ENCODE data around the gene NOP53.

The NOP53 gene

DNA sequence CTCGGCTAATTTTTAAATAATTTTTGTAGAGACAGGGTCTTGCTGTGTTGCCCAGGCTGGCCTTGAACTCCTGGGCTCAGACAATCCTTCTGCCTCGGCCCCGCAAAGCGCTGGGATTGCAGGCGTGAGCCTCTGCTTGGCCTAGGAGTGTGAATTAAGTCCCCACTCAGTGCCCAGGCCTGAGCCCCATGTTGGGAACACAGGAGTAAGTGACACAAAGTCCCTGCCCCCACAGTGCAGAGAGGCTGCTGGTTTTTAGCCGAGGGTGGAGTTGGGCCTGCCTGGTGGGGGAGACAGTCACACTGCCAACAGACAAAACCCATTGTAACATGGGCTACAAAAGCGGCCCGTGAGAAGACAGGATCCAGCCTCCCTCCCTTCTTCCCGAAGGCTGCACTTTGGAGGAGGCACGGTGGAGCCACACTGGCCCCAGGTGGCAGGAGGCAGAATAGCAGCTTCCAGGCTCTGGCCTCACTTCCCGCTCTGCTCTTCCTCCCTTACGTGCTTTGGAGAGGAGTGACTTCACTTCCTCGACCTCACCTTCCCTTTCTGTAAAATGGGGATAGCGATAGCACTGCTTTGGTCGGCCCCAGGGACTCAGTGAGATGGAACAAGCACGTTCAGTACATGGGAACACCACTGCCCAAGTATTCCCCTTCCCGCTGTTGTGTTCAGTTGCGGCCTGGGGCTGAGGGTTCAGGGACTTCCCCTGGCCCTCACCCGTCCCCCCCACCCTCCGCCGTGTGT lies 47.3 kb upstream of the NOP53 start (continued):
- TF ChIP-seq ZFP37 (tag by site-specific recombination; IDR thresholded peaks at IDR 0.05): 0 out of 2 replicates have a peak, but pooled peaks have one; percentile 29
- TF ChIP-seq ZNF223 (tag by site-specific recombination; IDR thresholded peaks at IDR 0.05): no peak
- TF ChIP-seq ZNF19 (tag by site-specific recombination; IDR thresholded peaks at IDR 0.05; ENCODE audit: low read depth): no peak
- peak; percentile 64; the same call in 1 of the 2 replicates for TF ChIP-seq GLIS1 (tag by site-specific recombination; IDR thresholded peaks at IDR 0.05)
- TF ChIP-seq ZNF426 (tag by site-specific recombination; IDR thresholded peaks at IDR 0.05): no peak
- TF ChIP-seq, protein P1, sequence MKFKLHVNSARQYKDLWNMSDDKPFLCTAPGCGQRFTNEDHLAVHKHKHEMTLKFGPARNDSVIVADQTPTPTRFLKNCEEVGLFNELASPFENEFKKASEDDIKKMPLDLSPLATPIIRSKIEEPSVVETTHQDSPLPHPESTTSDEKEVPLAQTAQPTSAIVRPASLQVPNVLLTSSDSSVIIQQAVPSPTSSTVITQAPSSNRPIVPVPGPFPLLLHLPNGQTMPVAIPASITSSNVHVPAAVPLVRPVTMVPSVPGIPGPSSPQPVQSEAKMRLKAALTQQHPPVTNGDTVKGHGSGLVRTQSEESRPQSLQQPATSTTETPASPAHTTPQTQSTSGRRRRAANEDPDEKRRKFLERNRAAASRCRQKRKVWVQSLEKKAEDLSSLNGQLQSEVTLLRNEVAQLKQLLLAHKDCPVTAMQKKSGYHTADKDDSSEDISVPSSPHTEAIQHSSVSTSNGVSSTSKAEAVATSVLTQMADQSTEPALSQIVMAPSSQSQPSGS (tag by site-specific recombination; IDR thresholded peaks at IDR 0.05; ENCODE audit: low read depth): 0 out of 2 replicates have a peak, but pooled peaks have one; percentile 29
- no peak for TF ChIP-seq ZNF416 (tag by site-specific recombination; IDR thresholded peaks at IDR 0.05)
- no peak for TF ChIP-seq ZNF423 (tag by site-specific recombination; IDR thresholded peaks at IDR 0.05)

DNA sequence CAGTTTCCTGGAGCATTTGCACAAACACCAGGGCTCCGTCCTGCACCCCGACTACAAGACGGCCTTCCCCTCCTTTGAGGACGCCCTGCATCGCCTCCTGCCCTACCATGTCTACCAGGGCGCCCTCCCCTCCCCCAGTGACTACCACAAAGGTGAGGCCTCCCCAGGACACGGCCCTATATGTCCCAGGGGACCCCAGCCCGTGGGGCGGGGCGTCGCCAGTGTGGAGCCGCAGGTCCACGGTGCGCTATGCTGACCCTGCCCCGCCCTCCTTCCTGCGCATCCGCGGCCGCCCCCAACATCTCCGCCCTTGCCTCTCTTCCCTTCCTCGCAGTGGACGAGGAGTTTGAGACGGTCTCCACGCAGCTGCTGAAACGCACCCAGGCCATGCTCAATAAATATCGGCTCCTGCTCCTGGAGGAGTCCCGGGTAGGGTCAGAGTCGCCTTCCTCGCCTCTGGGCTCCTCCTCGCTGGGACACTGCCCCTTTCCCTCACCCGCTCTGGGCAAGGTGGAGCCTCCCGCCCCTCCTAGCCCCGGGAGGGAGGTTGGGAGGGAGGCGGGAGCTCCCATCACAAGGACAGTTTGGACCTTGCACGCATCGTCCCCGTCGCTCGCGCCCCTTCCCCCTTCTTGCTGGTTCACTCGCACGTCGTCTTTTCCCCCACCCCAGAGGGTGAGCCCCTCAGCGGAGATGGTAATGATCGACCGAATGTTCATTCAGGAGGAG lies 46.6 kb upstream of the NOP53 start:
- CTCF ChIA-PET: interaction anchor here (0.6 to 6.4 kb wide), 42 partner anchors 8 to 576 kb away, joined by 3 to 102 read pairs (median 4); partner anchors contain the start of genes EHD2, KPTN, NAPA and NOP53
- Histone ChIP-seq H3K36me3 (ENCODE audit: control insufficient read depth in 2 of 2, insufficient read depth in 1 of 2, low read length in 2 of 2) (peaks cover 15 to 50% of the 10 kb centered on the region in 2 experiments; a peak in 2 of 3 replicates), H3K4me1 (ENCODE audit: control insufficient read depth, insufficient read depth, low read length) (no peaks in the 10 kb centered on the region), H3K9me3 (ENCODE audit: control insufficient read depth, insufficient read depth, low read depth, low read length) (no peaks in the 10 kb centered on the region), H3K27ac (ENCODE audit: extremely low read depth, low read depth, low read length) (no peak overlapping the region), H3K4me3 (ENCODE audit: low read depth, low read length) (no peak overlapping the region)
- TF ChIP-seq ZNF391 (tag by site-specific recombination; IDR thresholded peaks at IDR 0.05; ENCODE audit: borderline replicate concordance, low read depth): no peak
- no peak for TF ChIP-seq ZNF560 (tag by site-specific recombination; IDR thresholded peaks at IDR 0.05; ENCODE audit: borderline replicate concordance)
- TF ChIP-seq KLF7 (tag by site-specific recombination; IDR thresholded peaks at IDR 0.05; ENCODE audit: borderline replicate concordance): no peak
- POLR2A ChIA-PET: interaction anchor here (1.5 kb wide), 1 partner anchor 215 kb away, joined by 3 read pairs; the partner anchor contains the start of gene KPTN

DNA sequence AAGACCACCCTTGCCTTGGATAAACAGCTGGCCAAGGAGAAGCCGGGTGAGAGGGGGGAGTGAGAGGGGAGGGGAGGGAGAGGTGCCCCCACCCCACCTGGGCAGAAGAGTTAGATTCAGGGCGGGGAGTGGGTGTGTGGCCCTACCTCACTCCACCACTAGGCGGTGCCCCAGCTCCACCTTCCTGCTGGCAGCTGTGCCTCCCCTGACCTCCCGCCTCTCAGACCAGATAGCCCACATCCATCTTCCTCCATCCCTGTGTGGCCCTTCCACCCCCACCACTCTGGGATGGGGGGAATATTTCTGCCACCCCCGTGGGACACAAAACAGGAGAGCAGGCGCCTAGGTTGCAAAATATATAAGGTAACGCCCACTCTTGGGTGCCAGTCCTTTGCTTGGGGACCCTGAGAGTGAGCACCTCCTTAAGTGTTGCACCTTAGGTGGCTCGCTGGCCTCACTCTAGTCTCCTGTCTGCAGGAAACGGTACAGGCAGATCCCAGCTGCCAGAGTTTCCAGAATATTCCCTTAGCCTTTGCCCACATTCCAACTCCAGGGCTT lies 45.9 kb upstream of the NOP53 start:
- peaks cover 17 to 50% of the 10 kb centered on the region in 2 experiments; a peak in 2 of 3 replicates for H3K36me3 ChIP-seq (ENCODE audit: control insufficient read depth in 2 of 2, insufficient read depth in 1 of 2, low read length in 2 of 2)
- no peak overlapping the region for H3K27ac ChIP-seq (ENCODE audit: extremely low read depth, low read depth, low read length)
- H3K9me3 ChIP-seq (ENCODE audit: control insufficient read depth, insufficient read depth, low read depth, low read length): no peaks in the 10 kb centered on the region
- ChIA-PET CTCF (interaction anchor here (0.5 to 6.4 kb wide), 40 partner anchors 8 to 415 kb away, joined by 3 to 102 read pairs (median 4); partner anchors contain the start of genes EHD2, KPTN, NAPA and NOP53), POLR2A (interaction anchor here (0.6 to 0.9 kb wide), 2 partner anchors 46 to 60 kb away, joined by 3 to 6 read pairs; partner anchors contain the start of gene NOP53)
- H3K4me1 ChIP-seq (ENCODE audit: control insufficient read depth, insufficient read depth, low read length): no peaks in the 10 kb centered on the region
- H3K4me3 ChIP-seq (ENCODE audit: low read depth, low read length): no peak overlapping the region
- TF ChIP-seq ZNF2 (tag by site-specific recombination; IDR thresholded peaks at IDR 0.05) (no peak), ZNF112 (tag by site-specific recombination; IDR thresholded peaks at IDR 0.05) (no peak), ZNF239 (tag by site-specific recombination; IDR thresholded peaks at IDR 0.05) (no peak), ZNF571 (tag by site-specific recombination; IDR thresholded peaks at IDR 0.05) (no peak), KLF1 (tag by site-specific recombination; IDR thresholded peaks at IDR 0.05) (peak; percentile 79), ZNF16 (tag by site-specific recombination; IDR thresholded peaks at IDR 0.05; ENCODE audit: low read depth) (no peak), ZNF776 (tag by site-specific recombination; IDR thresholded peaks at IDR 0.05; ENCODE audit: borderline replicate concordance) (no peak), ZFP3 (tag by site-specific recombination; IDR thresholded peaks at IDR 0.05; ENCODE audit: low read depth) (no peak), ZFHX2 (tag by site-specific recombination; conservative IDR thresholded peaks at IDR 0.05) (peak; percentile 86)
- TF ChIP-seq, protein P2, sequence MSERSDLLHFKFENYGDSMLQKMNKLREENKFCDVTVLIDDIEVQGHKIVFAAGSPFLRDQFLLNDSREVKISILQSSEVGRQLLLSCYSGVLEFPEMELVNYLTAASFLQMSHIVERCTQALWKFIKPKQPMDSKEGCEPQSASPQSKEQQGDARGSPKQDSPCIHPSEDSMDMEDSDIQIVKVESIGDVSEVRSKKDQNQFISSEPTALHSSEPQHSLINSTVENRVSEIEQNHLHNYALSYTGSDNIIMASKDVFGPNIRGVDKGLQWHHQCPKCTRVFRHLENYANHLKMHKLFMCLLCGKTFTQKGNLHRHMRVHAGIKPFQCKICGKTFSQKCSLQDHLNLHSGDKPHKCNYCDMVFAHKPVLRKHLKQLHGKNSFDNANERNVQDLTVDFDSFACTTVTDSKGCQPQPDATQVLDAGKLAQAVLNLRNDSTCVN (tag by site-specific recombination; optimal IDR thresholded peaks at IDR 0.05): no peak
- TF ChIP-seq, protein P3, sequence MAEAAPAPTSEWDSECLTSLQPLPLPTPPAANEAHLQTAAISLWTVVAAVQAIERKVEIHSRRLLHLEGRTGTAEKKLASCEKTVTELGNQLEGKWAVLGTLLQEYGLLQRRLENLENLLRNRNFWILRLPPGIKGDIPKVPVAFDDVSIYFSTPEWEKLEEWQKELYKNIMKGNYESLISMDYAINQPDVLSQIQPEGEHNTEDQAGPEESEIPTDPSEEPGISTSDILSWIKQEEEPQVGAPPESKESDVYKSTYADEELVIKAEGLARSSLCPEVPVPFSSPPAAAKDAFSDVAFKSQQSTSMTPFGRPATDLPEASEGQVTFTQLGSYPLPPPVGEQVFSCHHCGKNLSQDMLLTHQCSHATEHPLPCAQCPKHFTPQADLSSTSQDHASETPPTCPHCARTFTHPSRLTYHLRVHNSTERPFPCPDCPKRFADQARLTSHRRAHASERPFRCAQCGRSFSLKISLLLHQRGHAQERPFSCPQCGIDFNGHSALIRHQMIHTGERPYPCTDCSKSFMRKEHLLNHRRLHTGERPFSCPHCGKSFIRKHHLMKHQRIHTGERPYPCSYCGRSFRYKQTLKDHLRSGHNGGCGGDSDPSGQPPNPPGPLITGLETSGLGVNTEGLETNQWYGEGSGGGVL (tag by site-specific recombination; IDR thresholded peaks at IDR 0.05): peak; percentile 69
- TF ChIP-seq, protein P4, sequence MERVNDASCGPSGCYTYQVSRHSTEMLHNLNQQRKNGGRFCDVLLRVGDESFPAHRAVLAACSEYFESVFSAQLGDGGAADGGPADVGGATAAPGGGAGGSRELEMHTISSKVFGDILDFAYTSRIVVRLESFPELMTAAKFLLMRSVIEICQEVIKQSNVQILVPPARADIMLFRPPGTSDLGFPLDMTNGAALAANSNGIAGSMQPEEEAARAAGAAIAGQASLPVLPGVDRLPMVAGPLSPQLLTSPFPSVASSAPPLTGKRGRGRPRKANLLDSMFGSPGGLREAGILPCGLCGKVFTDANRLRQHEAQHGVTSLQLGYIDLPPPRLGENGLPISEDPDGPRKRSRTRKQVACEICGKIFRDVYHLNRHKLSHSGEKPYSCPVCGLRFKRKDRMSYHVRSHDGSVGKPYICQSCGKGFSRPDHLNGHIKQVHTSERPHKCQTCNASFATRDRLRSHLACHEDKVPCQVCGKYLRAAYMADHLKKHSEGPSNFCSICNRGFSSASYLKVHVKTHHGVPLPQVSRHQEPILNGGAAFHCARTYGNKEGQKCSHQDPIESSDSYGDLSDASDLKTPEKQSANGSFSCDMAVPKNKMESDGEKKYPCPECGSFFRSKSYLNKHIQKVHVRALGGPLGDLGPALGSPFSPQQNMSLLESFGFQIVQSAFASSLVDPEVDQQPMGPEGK (tag by site-specific recombination; IDR thresholded peaks at IDR 0.05): peak; percentile 84
